ENCODE data around the gene OBSCN. TPM values are rescaled to one million over a fixed set of nuclear protein-coding genes. Genes with fewer than 3 reads are reported as not detected.

OBSCN gene
- polyA plus RNA-seq, 3 donors = 32.0 to 53.4 (median 48.5) TPM

- DNase-seq = no peak
Measured at GRCh38 chr1:228276901-228277490, 69.2 kb downstream of the OBSCN start.

- DNase-seq = no peak
Measured at GRCh38 chr1:228277491-228278431, 69.9 kb downstream of the OBSCN start.

GRCh38 chr1:228278432-228278941, 70.6 kb downstream of the OBSCN start:
- DNase-seq = no peak

- DNase-seq = no peak
Measured at GRCh38 chr1:228279011-228279721, 71.3 kb downstream of the OBSCN start.

GRCh38 chr1:228279722-228280105, 71.9 kb downstream of the OBSCN start:
- DNase-seq = no peak

GRCh38 chr1:228280106-228280901, 72.5 kb downstream of the OBSCN start:
- DNase-seq = no peak

- no peak for DNase-seq
Measured at GRCh38 chr1:228280961-228281591, 73.2 kb downstream of the OBSCN start.

GRCh38 chr1:228281631-228282328, 73.9 kb downstream of the OBSCN start:
- DNase-seq = no peak

GRCh38 chr1:228282329-228283042, 74.6 kb downstream of the OBSCN start:
- DNase-seq = no peak

GRCh38 chr1:228283043-228283371, 75.2 kb downstream of the OBSCN start:
- no peak for DNase-seq

- DNase-seq = no peak
Measured at GRCh38 chr1:228283476-228284147, 75.8 kb downstream of the OBSCN start.

GRCh38 chr1:228284148-228284495, 76.3 kb downstream of the OBSCN start:
- DNase-seq = no peak

- no peak for DNase-seq
Measured at GRCh38 chr1:228284521-228284920, 76.7 kb downstream of the OBSCN start.

- no peak for DNase-seq
Measured at GRCh38 chr1:228285661-228286504, 78.0 kb downstream of the OBSCN start.

GRCh38 chr1:228286505-228287417, 78.9 kb downstream of the OBSCN start:
- DNase-seq = no peak

GRCh38 chr1:228287541-228288425, 79.9 kb downstream of the OBSCN start:
- DNase-seq = no peak

Measured in renal pelvis (tissue), 4 donors.